ENCODE results near the gene ECM2.

GRCh38 chr9:92527291-92527828 is 8.4 kb downstream of the ECM2 start:
- TF ChIP-seq CTCF (IDR thresholded peaks at IDR 0.05) (no peak), POLR2A (IDR thresholded peaks at IDR 0.05) (no peak)

Measured in Peyer's patch (tissue), 4 donors.